ENCODE results near the gene CPVL.

DNA sequence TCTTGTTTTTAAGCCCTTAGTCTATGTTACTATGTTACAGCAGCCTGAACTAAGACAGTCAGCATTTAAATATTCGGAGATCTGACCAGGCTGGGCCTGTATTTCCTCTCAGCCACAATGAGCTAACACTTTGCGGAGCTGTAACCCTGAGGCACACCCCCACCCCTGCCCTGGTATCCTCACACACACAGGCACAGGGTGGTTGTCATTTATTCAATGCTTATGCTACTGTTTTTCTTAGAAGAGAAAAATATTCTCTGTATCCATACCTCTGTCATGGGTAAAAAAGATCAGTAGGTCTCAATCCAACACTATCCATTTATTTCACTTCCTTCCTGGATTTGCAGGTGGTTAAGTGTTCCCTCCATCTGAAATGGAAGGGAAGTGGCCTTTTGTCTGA lies 107.9 kb downstream of the CPVL start:
- TF ChIP-seq GATA3 (IDR thresholded peaks at IDR 0.05; ENCODE audit: low read depth, low read length) (no peak), GATA2 (IDR thresholded peaks at IDR 0.05; ENCODE audit: low read depth, low read length) (no peak)

Measured in SH-SY5Y (cell line).